ENCODE data around the gene TRIP10. TPM values are rescaled to one million over a fixed set of nuclear protein-coding genes. Genes with fewer than 3 reads are reported as not detected.

The TRIP10 gene
- total and polyA plus RNA-seq, 4 donors = 3.4 to 9.9 (median 7.4) TPM

DNA sequence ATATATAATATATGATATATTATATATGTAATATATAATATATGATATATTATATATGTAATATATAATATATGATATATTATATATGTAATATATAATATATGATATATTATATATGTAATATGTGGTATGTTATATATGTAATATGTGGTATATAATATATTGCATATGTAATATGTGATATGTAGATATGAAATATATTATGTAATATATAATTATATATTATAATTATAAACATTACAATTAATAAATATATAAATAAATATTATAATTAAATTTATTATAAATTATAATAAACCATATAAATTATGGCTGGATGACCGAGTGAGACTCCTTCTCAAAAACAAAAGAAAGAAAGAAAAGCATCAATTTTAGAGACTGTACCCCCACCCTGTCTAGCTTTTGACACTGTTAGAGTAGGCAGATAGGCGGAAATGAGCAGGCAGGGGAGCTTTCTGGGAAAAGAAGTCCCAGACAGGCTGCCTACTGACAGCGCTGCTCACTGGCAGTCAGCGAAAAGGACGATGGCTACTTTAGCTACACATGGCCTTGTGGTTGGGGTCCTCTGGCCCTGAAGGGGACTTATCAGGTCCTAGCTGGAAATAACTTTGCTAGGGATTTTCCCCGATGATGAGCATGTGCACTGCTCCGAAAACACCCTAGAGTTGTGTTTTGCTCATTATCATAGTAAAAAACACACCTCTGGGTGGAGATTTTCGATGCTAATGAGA, 38.7 kb upstream of the TRIP10 start:
- no peak overlapping the region for H3K9ac ChIP-seq (ENCODE audit: low read depth in 1 of 2, low read length in 2 of 2)

More for the DNA sequence above, 38.7 kb upstream of the TRIP10 start:
- peaks cover 19 to 67% (median 49%) of the 10 kb centered on the region in 4 donors for H3K36me3 ChIP-seq (ENCODE audit: control insufficient read depth in 4 of 4, insufficient read depth in 3 of 4, low read depth in 1 of 4, low read length in 3 of 4)
- H3K9me3 ChIP-seq (ENCODE audit: control insufficient read depth in 4 of 4, low read length in 3 of 4) = no peaks in the 10 kb centered on the region
- 55% methylated on average over 8 of the region's 8 CpGs for WGBS
- H3K4me1 ChIP-seq (ENCODE audit: control insufficient read depth in 4 of 4, insufficient read depth in 4 of 4, low read length in 3 of 4) = peaks cover 0 to 12% (median 2%) of the 10 kb centered on the region in 4 donors
- TF ChIP-seq, protein P1, sequence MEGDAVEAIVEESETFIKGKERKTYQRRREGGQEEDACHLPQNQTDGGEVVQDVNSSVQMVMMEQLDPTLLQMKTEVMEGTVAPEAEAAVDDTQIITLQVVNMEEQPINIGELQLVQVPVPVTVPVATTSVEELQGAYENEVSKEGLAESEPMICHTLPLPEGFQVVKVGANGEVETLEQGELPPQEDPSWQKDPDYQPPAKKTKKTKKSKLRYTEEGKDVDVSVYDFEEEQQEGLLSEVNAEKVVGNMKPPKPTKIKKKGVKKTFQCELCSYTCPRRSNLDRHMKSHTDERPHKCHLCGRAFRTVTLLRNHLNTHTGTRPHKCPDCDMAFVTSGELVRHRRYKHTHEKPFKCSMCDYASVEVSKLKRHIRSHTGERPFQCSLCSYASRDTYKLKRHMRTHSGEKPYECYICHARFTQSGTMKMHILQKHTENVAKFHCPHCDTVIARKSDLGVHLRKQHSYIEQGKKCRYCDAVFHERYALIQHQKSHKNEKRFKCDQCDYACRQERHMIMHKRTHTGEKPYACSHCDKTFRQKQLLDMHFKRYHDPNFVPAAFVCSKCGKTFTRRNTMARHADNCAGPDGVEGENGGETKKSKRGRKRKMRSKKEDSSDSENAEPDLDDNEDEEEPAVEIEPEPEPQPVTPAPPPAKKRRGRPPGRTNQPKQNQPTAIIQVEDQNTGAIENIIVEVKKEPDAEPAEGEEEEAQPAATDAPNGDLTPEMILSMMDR (IDR thresholded peaks at IDR 0.05; ENCODE audit: low read depth, low read length, missing input control) = no peak
- no peak for TF ChIP-seq RAD21 (IDR thresholded peaks at IDR 0.05)
- TF ChIP-seq GABPA (IDR thresholded peaks at IDR 0.05 in 1 of 2, conservative IDR thresholded peaks at IDR 0.05 in 1 of 2) = no peak
- TF ChIP-seq YY1 (IDR thresholded peaks at IDR 0.05) = no peak
- TF ChIP-seq SP1 (IDR thresholded peaks at IDR 0.05) = no peak
- no peak for TF ChIP-seq RXRA (IDR thresholded peaks at IDR 0.05)
- TF ChIP-seq, protein P2, sequence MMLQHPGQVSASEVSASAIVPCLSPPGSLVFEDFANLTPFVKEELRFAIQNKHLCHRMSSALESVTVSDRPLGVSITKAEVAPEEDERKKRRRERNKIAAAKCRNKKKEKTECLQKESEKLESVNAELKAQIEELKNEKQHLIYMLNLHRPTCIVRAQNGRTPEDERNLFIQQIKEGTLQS (IDR thresholded peaks at IDR 0.05) = no peak
- TF ChIP-seq JUND (IDR thresholded peaks at IDR 0.05) = no peak
- TF ChIP-seq NR2F2 (IDR thresholded peaks at IDR 0.05) = no peak
- TF ChIP-seq, protein P3, sequence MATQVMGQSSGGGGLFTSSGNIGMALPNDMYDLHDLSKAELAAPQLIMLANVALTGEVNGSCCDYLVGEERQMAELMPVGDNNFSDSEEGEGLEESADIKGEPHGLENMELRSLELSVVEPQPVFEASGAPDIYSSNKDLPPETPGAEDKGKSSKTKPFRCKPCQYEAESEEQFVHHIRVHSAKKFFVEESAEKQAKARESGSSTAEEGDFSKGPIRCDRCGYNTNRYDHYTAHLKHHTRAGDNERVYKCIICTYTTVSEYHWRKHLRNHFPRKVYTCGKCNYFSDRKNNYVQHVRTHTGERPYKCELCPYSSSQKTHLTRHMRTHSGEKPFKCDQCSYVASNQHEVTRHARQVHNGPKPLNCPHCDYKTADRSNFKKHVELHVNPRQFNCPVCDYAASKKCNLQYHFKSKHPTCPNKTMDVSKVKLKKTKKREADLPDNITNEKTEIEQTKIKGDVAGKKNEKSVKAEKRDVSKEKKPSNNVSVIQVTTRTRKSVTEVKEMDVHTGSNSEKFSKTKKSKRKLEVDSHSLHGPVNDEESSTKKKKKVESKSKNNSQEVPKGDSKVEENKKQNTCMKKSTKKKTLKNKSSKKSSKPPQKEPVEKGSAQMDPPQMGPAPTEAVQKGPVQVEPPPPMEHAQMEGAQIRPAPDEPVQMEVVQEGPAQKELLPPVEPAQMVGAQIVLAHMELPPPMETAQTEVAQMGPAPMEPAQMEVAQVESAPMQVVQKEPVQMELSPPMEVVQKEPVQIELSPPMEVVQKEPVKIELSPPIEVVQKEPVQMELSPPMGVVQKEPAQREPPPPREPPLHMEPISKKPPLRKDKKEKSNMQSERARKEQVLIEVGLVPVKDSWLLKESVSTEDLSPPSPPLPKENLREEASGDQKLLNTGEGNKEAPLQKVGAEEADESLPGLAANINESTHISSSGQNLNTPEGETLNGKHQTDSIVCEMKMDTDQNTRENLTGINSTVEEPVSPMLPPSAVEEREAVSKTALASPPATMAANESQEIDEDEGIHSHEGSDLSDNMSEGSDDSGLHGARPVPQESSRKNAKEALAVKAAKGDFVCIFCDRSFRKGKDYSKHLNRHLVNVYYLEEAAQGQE (IDR thresholded peaks at IDR 0.05) = no peak
- no peak for TF ChIP-seq FOXA1 (IDR thresholded peaks at IDR 0.05)
- no peak for TF ChIP-seq FOXA2 (IDR thresholded peaks at IDR 0.05)
- TF ChIP-seq HNF4A (conservative IDR thresholded peaks at IDR 0.05) = no peak
- TF ChIP-seq, protein P4, sequence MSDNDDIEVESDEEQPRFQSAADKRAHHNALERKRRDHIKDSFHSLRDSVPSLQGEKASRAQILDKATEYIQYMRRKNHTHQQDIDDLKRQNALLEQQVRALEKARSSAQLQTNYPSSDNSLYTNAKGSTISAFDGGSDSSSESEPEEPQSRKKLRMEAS (IDR thresholded peaks at IDR 0.05) = no peak
- TF ChIP-seq, protein P5, sequence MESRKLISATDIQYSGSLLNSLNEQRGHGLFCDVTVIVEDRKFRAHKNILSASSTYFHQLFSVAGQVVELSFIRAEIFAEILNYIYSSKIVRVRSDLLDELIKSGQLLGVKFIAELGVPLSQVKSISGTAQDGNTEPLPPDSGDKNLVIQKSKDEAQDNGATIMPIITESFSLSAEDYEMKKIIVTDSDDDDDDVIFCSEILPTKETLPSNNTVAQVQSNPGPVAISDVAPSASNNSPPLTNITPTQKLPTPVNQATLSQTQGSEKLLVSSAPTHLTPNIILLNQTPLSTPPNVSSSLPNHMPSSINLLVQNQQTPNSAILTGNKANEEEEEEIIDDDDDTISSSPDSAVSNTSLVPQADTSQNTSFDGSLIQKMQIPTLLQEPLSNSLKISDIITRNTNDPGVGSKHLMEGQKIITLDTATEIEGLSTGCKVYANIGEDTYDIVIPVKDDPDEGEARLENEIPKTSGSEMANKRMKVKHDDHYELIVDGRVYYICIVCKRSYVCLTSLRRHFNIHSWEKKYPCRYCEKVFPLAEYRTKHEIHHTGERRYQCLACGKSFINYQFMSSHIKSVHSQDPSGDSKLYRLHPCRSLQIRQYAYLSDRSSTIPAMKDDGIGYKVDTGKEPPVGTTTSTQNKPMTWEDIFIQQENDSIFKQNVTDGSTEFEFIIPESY (IDR thresholded peaks at IDR 0.05) = no peak
- TF ChIP-seq TAF1 (conservative IDR thresholded peaks at IDR 0.05) = no peak
- no peak for TF ChIP-seq HNF4G (IDR thresholded peaks at IDR 0.05)
- no peak for TF ChIP-seq EGR1 (IDR thresholded peaks at IDR 0.05; ENCODE audit: low read depth in 2 of 2)
- peak overlapping the region in 1 of 2 donors; percentile 39 for H3K27ac ChIP-seq (ENCODE audit: low read depth in 1 of 2, low read length in 2 of 2)
- H3K4me3 ChIP-seq (ENCODE audit: low read depth in 1 of 3, low read length in 3 of 3) = no peak overlapping the region
- DNase-seq (ENCODE audit: low spot score) = no peak
- no peaks in the 10 kb centered on the region for H3K27me3 ChIP-seq (ENCODE audit: control insufficient read depth in 4 of 4, insufficient read depth in 4 of 4, low read length in 3 of 4)
